Activated CD4-positive, alpha-beta memory T cell treated with anti-CD3 and anti-CD28 coated beads, Interleukin-2, amount 10 ng/mL, durations not matched to agents 7 days and 5 days (primary cell): ENCODE results near the gene ANXA9. TPM values are rescaled to one million over a fixed set of nuclear protein-coding genes. Genes with fewer than 3 reads are reported as not detected.
A peak's percentile ranks its signal among the peaks of the same experiment; 100 is the strongest.

Experiments
- CTCF ChIA-PET: fragments of 350-600 bp; sonication (Branson Sonifier 250); formaldehyde crosslinking; loops from one replicate; lab custom pipeline; 2021; ENCODE audit warnings: antibody characterized with exemption, inconsistent platforms; lab: Charles Lee
- POLR2A ChIA-PET: fragments of 350-600 bp; sonication (Branson Sonifier 250); formaldehyde crosslinking; loops from one replicate; lab custom pipeline; 2021; ENCODE audit warnings: antibody characterized with exemption; lab: Charles Lee
- DNase-seq: peaks from one replicate; pipeline ENCODE4 v3.0.0-alpha.2; 2020
- H3K27ac Mint-ChIP-seq: one replicate; pipeline ENCODE4 v1.8.0; 2021; ENCODE audit warnings: mild to moderate bottlenecking, mixed read lengths
- H3K27me3 Mint-ChIP-seq: one replicate; pipeline ENCODE4 v1.8.0; 2021; ENCODE audit warnings: mixed read lengths
- H3K36me3 Mint-ChIP-seq: one replicate; pipeline ENCODE4 v1.8.0; 2021; ENCODE audit warnings: low read depth, mixed read lengths
- H3K4me1 Mint-ChIP-seq: one replicate; pipeline ENCODE4 v1.8.0; 2021; ENCODE audit warnings: mixed read lengths
- H3K4me3 Mint-ChIP-seq: one replicate; pipeline ENCODE4 v1.8.0; 2021; ENCODE audit warnings: mild to moderate bottlenecking, mixed read lengths
- H3K9me3 Mint-ChIP-seq: one replicate; pipeline ENCODE4 v1.8.0; 2021; ENCODE audit warnings: mixed read lengths
- total RNA-seq, 2 experiments: library from RNA; stranded (reverse); gene quantifications; one replicate each; pipeline ENCODE4 v1.2.3, GENCODE V29; 2021

ANXA9 gene
- total RNA-seq, 2 experiments from 2014 or later: not detected

GRCh38 chr1:150976879-150977694, 5.0 kb upstream of the ANXA9 start:
- ChIA-PET CTCF (interaction anchor here (0.7 to 12.2 kb wide), 9 partner anchors 9 to 721 kb away, joined by 3 to 94 read pairs (median 4); partner anchors contain the start of genes MINDY1 and SETDB1), POLR2A (interaction anchor here (0.7 to 1.8 kb wide), 6 partner anchors 16 to 416 kb away, joined by 3 to 6 read pairs (median 4); partner anchors contain the start of gene MINDY1)
- peak; percentile 84 for DNase-seq
- Mint-ChIP-seq H3K4me3 (peak overlapping the region; percentile 86), H3K27me3 (no peaks in the 10 kb centered on the region), H3K36me3 (peaks cover 10% of the 10 kb centered on the region), H3K9me3 (no peaks in the 10 kb centered on the region), H3K4me1 (peaks cover 52% of the 10 kb centered on the region), H3K27ac (peak overlapping the region; percentile 74)

- Mint-ChIP-seq H3K27ac (peak overlapping the region; percentile 40), H3K27me3 (no peaks in the 10 kb centered on the region), H3K9me3 (no peaks in the 10 kb centered on the region), H3K36me3 (no peaks in the 10 kb centered on the region), H3K4me3 (no peak overlapping the region), H3K4me1 (peaks cover 38% of the 10 kb centered on the region)
- DNase-seq: peak; percentile 90
- CTCF ChIA-PET: interaction anchor here (0.7 to 12.2 kb wide), 11 partner anchors 14 to 400 kb away, joined by 3 to 94 read pairs (median 3); partner anchors contain the start of genes GOLPH3L, MCL1, MINDY1 and TNFAIP8L2
- POLR2A ChIA-PET: interaction anchor here (0.6 to 1.5 kb wide), 5 partner anchors 17 to 50 kb away, joined by 3 to 6 read pairs (median 4); partner anchors contain the start of gene MINDY1
Observed at GRCh38 chr1:150979092-150980056, 2.7 kb upstream of the ANXA9 start.

GRCh38 chr1:150981177-150981804, 801 bp upstream of the ANXA9 start:
- Mint-ChIP-seq H3K9me3 (no peaks in the 10 kb centered on the region), H3K27ac (no peak overlapping the region), H3K27me3 (no peaks in the 10 kb centered on the region), H3K4me1 (peaks cover 30% of the 10 kb centered on the region), H3K4me3 (no peak overlapping the region), H3K36me3 (no peaks in the 10 kb centered on the region)
- POLR2A ChIA-PET: interaction anchor here (0.9 to 1.5 kb wide), 5 partner anchors 9 to 712 kb away, joined by 3 to 5 read pairs (median 3); partner anchors contain the start of gene MINDY1
- CTCF ChIA-PET: interaction anchor here (1.2 to 12.2 kb wide), 5 partner anchors 15 to 225 kb away, joined by 3 to 94 read pairs (median 15); partner anchors contain the start of genes CDC42SE1 and MINDY1
- no peak for DNase-seq

GRCh38 chr1:150985179-150985825, 3.2 kb downstream of the ANXA9 start:
- peaks cover 3% of the 10 kb centered on the region for H3K4me1 Mint-ChIP-seq
- H3K9me3 Mint-ChIP-seq: no peaks in the 10 kb centered on the region
- H3K27ac Mint-ChIP-seq: no peak overlapping the region
- no peaks in the 10 kb centered on the region for H3K27me3 Mint-ChIP-seq
- no peaks in the 10 kb centered on the region for H3K36me3 Mint-ChIP-seq
- POLR2A ChIA-PET: interaction anchor here (0.6 to 1.5 kb wide), 3 partner anchors 11 to 728 kb away, joined by 3 read pairs; partner anchors contain the start of gene CA14
- CTCF ChIA-PET: interaction anchor here (1.0 to 12.2 kb wide), 3 partner anchors 11 to 63 kb away, joined by 3 to 94 read pairs (median 4); partner anchors contain the start of genes C1orf56 and MINDY1
- H3K4me3 Mint-ChIP-seq: no peak overlapping the region
- no peak for DNase-seq

- Mint-ChIP-seq H3K4me1 (peaks cover 3% of the 10 kb centered on the region), H3K27ac (no peak overlapping the region), H3K36me3 (no peaks in the 10 kb centered on the region), H3K27me3 (no peaks in the 10 kb centered on the region), H3K9me3 (no peaks in the 10 kb centered on the region), H3K4me3 (no peak overlapping the region)
- ChIA-PET CTCF (interaction anchor here (1.0 kb wide), 1 partner anchor 8 kb away, joined by 5 read pairs; no protein-coding TSS in a partner anchor), POLR2A (interaction anchor here (1.5 kb wide), 1 partner anchor 13 kb away, joined by 4 read pairs; no protein-coding TSS in a partner anchor)
- no peak for DNase-seq
Observed at GRCh38 chr1:150987924-150988323, 5.8 kb downstream of the ANXA9 start.

- no peak overlapping the region for H3K27ac Mint-ChIP-seq
- H3K36me3 Mint-ChIP-seq: peaks cover 6% of the 10 kb centered on the region
- peaks cover 8% of the 10 kb centered on the region for H3K4me1 Mint-ChIP-seq
- H3K27me3 Mint-ChIP-seq: no peaks in the 10 kb centered on the region
- no peaks in the 10 kb centered on the region for H3K9me3 Mint-ChIP-seq
- no peak overlapping the region for H3K4me3 Mint-ChIP-seq
- ChIA-PET CTCF (interaction anchor here (7.7 kb wide), 1 partner anchor 11 kb away, joined by 94 read pairs; the partner anchor contains the start of gene ANXA9), POLR2A (no interaction called here)
- DNase-seq: no peak
Observed at GRCh38 chr1:150992626-150993025, 10.5 kb downstream of the ANXA9 start.

- DNase-seq: no peak
- POLR2A ChIA-PET: interaction anchor here (1.8 kb wide), 1 partner anchor 12 kb away, joined by 6 read pairs; no protein-coding TSS in a partner anchor
- H3K36me3 Mint-ChIP-seq: peaks cover 10% of the 10 kb centered on the region
- H3K27ac Mint-ChIP-seq: no peak overlapping the region
- no peaks in the 10 kb centered on the region for H3K27me3 Mint-ChIP-seq
- CTCF ChIA-PET: interaction anchor here (1.1 to 7.7 kb wide), 5 partner anchors 12 to 529 kb away, joined by 3 to 94 read pairs (median 5); partner anchors contain the start of genes ANXA9 and MINDY1
- H3K4me1 Mint-ChIP-seq: peaks cover 4% of the 10 kb centered on the region
- H3K4me3 Mint-ChIP-seq: no peak overlapping the region
- no peaks in the 10 kb centered on the region for H3K9me3 Mint-ChIP-seq
Observed at GRCh38 chr1:150994248-150994647, 12.2 kb downstream of the ANXA9 start.

GRCh38 chr1:150995460-150995859, 13.4 kb downstream of the ANXA9 start:
- Mint-ChIP-seq H3K27ac (no peak overlapping the region), H3K4me3 (no peak overlapping the region)
- no peak for DNase-seq

GRCh38 chr1:150995896-150996295, 13.8 kb downstream of the ANXA9 start:
- CTCF ChIA-PET: interaction anchor here (0.5 to 7.7 kb wide), 20 partner anchors 8 to 740 kb away, joined by 3 to 94 read pairs (median 4); partner anchors contain the start of genes ANXA9, CERS2, CTSS and MINDY1
- Mint-ChIP-seq H3K4me3 (no peak overlapping the region), H3K27me3 (no peaks in the 10 kb centered on the region), H3K4me1 (peaks cover 4% of the 10 kb centered on the region), H3K9me3 (no peaks in the 10 kb centered on the region), H3K27ac (no peak overlapping the region), H3K36me3 (peaks cover 19% of the 10 kb centered on the region)
- peak; percentile 37 for DNase-seq
- POLR2A ChIA-PET: interaction anchor here (1.4 to 2.5 kb wide), 4 partner anchors 11 to 53 kb away, joined by 3 to 14 read pairs (median 6); partner anchors contain the start of genes CERS2 and MINDY1

More at GRCh38 chr1:150995460-150995859, 13.4 kb downstream of the ANXA9 start:
- Mint-ChIP-seq H3K36me3 (peaks cover 15% of the 10 kb centered on the region), H3K9me3 (no peaks in the 10 kb centered on the region), H3K4me1 (peaks cover 4% of the 10 kb centered on the region), H3K27me3 (no peaks in the 10 kb centered on the region)
- CTCF ChIA-PET: interaction anchor here (0.6 to 7.7 kb wide), 16 partner anchors 7 to 740 kb away, joined by 3 to 94 read pairs (median 4); partner anchors contain the start of genes ANXA9, CERS2, CTSS and MINDY1
- POLR2A ChIA-PET: interaction anchor here (0.7 to 1.8 kb wide), 4 partner anchors 10 to 21 kb away, joined by 3 to 7 read pairs (median 4); partner anchors contain the start of gene CERS2

- Mint-ChIP-seq H3K9me3 (no peaks in the 10 kb centered on the region), H3K27me3 (no peaks in the 10 kb centered on the region), H3K4me1 (peaks cover 10% of the 10 kb centered on the region), H3K4me3 (no peak overlapping the region), H3K27ac (no peak overlapping the region), H3K36me3 (peaks cover 30% of the 10 kb centered on the region)
- ChIA-PET POLR2A (interaction anchor here (1.8 to 2.5 kb wide), 2 partner anchors 9 to 52 kb away, joined by 6 to 14 read pairs; partner anchors contain the start of gene MINDY1), CTCF (interaction anchor here (0.6 to 7.7 kb wide), 6 partner anchors 8 to 742 kb away, joined by 3 to 94 read pairs (median 4); partner anchors contain the start of genes ANXA9 and MINDY1)
- DNase-seq: no peak
Observed at GRCh38 chr1:150997126-150997872, 15.2 kb downstream of the ANXA9 start.
